ENCODE data around the gene FADS3. TPM values are rescaled to one million over a fixed set of nuclear protein-coding genes. Genes with fewer than 3 reads are reported as not detected.

The FADS3 gene
- total RNA-seq, 6 donors from 2014 or later: 34.4 to 138 (median 106) TPM

DNA sequence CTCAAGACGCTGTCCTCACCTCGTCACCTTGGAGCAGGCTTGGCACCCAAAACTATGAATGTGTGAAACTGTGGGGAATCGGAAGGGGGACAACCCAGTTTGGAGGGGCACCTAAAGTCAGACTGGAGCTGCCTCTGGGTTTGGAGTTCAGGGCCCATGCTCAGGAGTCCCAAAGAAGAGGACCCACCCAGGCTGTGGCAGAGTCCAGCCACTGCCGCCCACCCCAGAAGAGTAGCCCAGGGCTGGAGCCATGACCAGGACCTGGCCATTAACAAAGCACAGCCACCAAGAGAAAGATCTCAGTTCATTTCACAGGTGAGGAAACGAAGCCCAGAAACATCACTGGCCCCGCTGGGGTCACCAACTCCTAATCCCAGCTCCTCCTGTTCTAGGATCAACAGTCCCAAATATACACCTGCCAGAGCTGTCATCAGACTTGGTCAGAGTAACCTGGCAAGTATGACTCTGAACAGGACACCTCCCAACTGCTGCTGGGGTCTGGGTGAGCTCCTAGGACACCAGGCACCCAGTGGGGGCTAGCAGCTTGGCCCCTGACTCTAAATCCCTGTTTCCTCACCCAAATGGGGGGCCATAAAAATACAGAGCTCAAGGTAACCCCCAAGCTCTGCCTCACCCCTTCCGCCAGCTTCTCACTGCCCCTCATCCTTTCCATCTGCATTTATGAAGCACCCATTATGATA lies 23.3 kb upstream of the FADS3 start:
- no peak for TF ChIP-seq POLR2A (IDR thresholded peaks at IDR 0.05)
- TF ChIP-seq, protein P1, sequence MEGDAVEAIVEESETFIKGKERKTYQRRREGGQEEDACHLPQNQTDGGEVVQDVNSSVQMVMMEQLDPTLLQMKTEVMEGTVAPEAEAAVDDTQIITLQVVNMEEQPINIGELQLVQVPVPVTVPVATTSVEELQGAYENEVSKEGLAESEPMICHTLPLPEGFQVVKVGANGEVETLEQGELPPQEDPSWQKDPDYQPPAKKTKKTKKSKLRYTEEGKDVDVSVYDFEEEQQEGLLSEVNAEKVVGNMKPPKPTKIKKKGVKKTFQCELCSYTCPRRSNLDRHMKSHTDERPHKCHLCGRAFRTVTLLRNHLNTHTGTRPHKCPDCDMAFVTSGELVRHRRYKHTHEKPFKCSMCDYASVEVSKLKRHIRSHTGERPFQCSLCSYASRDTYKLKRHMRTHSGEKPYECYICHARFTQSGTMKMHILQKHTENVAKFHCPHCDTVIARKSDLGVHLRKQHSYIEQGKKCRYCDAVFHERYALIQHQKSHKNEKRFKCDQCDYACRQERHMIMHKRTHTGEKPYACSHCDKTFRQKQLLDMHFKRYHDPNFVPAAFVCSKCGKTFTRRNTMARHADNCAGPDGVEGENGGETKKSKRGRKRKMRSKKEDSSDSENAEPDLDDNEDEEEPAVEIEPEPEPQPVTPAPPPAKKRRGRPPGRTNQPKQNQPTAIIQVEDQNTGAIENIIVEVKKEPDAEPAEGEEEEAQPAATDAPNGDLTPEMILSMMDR (IDR thresholded peaks at IDR 0.05): no peak
- Histone ChIP-seq H3K4me3 (no peak overlapping the region), H3K9me3 (no peaks in the 10 kb centered on the region), H3K27ac (no peak overlapping the region), H3K4me1 (peaks cover 11 to 34% (median 20%) of the 10 kb centered on the region in 4 donors), H3K36me3 (no peaks in the 10 kb centered on the region), H3K27me3 (peaks cover 0 to 8% (median 3%) of the 10 kb centered on the region in 4 donors)
- 93 to 94% methylated on average over 7 of the region's 7 CpGs for WGBS, 2 donors
- ATAC-seq (ENCODE audit: low FRiP score in 2 of 2): no peak
- DNase-seq: peak in 1 of 2 donors; percentile 16

DNA sequence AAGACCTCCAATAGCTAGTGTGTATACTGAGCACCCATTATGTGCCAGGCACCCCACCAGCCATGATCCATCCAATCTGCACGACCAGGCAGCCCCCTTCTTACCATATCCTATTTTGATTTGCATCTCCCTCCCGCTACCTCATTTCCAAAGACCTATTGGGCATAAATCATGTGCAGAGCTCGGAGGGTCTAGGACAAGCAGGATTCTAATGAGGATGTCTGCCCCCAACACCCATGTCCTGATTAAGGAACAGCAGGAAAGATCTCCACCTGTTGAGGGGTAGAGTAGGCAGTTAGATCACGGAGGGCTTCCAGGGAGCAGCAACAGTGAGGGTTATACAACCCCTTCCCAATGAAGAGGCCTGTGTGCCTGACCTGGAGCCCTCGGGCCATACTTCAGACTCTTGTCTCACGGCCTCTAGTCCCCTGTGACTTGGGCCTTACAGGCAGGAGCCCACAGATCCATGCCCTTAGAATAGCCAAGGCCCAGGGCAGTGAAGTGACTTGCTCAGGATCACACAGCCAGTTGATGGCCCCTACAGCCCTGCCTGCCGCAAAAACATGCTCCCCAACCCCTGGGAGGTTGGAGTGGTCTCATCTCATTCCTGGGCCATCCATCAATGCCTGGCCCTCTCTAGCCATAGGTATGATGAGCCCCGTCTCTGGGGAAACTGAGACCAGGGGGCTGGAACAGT lies 22.5 kb upstream of the FADS3 start:
- H3K36me3 ChIP-seq: no peaks in the 10 kb centered on the region
- no peak overlapping the region for H3K4me3 ChIP-seq
- WGBS, 2 donors: 88% methylated on average over 8 of the region's 8 CpGs
- peaks cover 14 to 31% (median 20%) of the 10 kb centered on the region in 4 donors for H3K4me1 ChIP-seq
- ATAC-seq (ENCODE audit: low FRiP score in 2 of 2) (no peak), DNase-seq (peak in 1 of 2 donors; percentile 10)
- no peak for TF ChIP-seq EP300 (IDR thresholded peaks at IDR 0.05)
- TF ChIP-seq, protein P1 (IDR thresholded peaks at IDR 0.05): no peak
- TF ChIP-seq POLR2AphosphoS5 (IDR thresholded peaks at IDR 0.05): no peak
- TF ChIP-seq POLR2A (IDR thresholded peaks at IDR 0.05): no peak
- H3K27me3 ChIP-seq: peaks cover 0 to 8% (median 3%) of the 10 kb centered on the region in 4 donors
- H3K9me3 ChIP-seq: no peaks in the 10 kb centered on the region
- H3K27ac ChIP-seq: no peak overlapping the region

DNA sequence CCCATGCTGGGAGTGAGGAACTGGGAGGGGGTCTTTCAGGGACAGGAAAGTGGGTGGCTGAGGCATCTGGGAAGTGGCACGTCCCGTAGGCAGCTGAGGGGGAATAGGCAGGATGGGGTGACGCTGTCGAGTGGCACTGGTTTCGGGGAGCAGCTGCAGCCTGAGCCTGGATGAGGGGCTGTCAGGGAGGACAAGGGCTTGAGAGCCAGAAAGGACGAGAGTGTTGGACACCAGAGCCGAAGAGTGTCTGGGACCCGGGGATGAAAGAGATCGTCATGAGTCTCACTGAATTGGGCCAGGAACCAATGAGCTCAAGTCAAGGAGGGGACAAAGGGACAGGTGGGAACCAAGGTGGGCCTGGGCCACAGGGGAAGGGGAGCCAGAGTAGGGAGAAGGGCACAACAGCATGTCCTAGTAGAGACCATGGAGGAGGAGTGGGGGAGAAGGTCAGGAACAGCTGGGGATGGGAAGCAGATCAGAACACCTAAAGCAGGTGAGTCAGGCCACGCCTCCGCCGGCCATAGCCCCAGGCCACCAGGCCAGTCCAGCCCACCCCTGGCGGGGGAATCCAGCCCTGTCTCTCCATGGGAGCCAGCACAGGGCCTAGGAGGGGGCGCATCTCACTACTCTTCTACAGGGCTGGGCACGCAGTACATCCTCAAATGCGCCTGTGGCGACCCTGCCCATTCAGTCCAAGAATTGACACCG lies 21.8 kb upstream of the FADS3 start:
- Histone ChIP-seq H3K9me3 (no peaks in the 10 kb centered on the region), H3K36me3 (no peaks in the 10 kb centered on the region), H3K4me1 (peaks cover 13 to 24% (median 19%) of the 10 kb centered on the region in 4 donors), H3K27ac (no peak overlapping the region), H3K27me3 (peaks cover 0 to 8% (median under 1%) of the 10 kb centered on the region in 4 donors), H3K4me3 (no peak overlapping the region)
- no peak for TF ChIP-seq EP300 (IDR thresholded peaks at IDR 0.05)
- no peak for TF ChIP-seq POLR2AphosphoS5 (IDR thresholded peaks at IDR 0.05)
- no peak for TF ChIP-seq POLR2A (IDR thresholded peaks at IDR 0.05)
- TF ChIP-seq, protein P1 (IDR thresholded peaks at IDR 0.05): no peak
- DNase-seq (peak in 1 of 2 donors; percentile 19), ATAC-seq (ENCODE audit: low FRiP score in 2 of 2) (no peak)
- WGBS, 2 donors: 82 to 84% methylated on average over 17 to 18 of the region's 18 CpGs

DNA sequence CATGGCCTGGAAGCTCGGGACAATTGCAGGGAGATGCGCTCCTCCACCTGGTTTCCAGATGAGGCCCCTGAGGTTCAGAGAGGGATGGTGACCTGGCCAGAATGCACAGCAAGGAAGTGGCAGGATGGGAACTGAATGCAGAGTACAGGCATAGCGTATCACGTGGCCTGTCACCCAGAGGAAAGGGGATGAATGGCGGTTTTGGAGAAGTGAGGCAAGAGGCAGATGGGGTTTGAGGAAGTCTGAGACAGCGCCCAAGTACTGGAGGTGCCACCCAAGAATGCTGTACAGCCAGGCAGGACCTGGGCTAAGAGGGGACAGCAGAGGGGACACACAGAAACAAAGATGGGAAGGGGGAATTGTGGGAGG lies 21.2 kb upstream of the FADS3 start:
- TF ChIP-seq POLR2A (IDR thresholded peaks at IDR 0.05) (no peak), POLR2AphosphoS5 (IDR thresholded peaks at IDR 0.05) (peak; percentile 33 to 46), EP300 (IDR thresholded peaks at IDR 0.05) (no peak)
- TF ChIP-seq, protein P1 (IDR thresholded peaks at IDR 0.05): no peak
- Histone ChIP-seq H3K4me1 (peaks cover 7 to 18% (median 13%) of the 10 kb centered on the region in 4 donors), H3K27ac (no peak overlapping the region), H3K27me3 (peaks cover 0 to 5% (median 0%) of the 10 kb centered on the region in 4 donors), H3K36me3 (no peaks in the 10 kb centered on the region), H3K4me3 (no peak overlapping the region), H3K9me3 (no peaks in the 10 kb centered on the region)
- ATAC-seq (ENCODE audit: low FRiP score in 2 of 2) (peak; percentile 41 to 63), DNase-seq (peak in 1 of 2 donors; percentile 83)
- WGBS, 2 donors: 65 to 78% methylated on average over 6 of the region's 6 CpGs

Measured in upper lobe of left lung (tissue), 6 donors.